ENCODE measurements around the gene TEX52.

The TEX52 gene

GRCh38 chr12:2823483-2823882, 33.4 kb downstream of the TEX52 start:
- Histone ChIP-seq H3K9me3 (ENCODE audit: control insufficient read depth in 1 of 2, low read length in 2 of 2) (no peaks in the 10 kb centered on the region), H3K4me3 (ENCODE audit: low read depth in 1 of 2, low read length in 2 of 2) (no peak overlapping the region), H3K27me3 (ENCODE audit: control insufficient read depth in 1 of 2, insufficient read depth in 2 of 2, low read length in 2 of 2) (no peaks in the 10 kb centered on the region), H3K4me1 (ENCODE audit: control insufficient read depth in 1 of 2, insufficient read depth in 2 of 2, low read length in 2 of 2) (no peaks in the 10 kb centered on the region), H3K36me3 (ENCODE audit: control insufficient read depth in 1 of 2, insufficient read depth in 2 of 2, low read length in 2 of 2) (peaks cover 35 to 94% of the 10 kb centered on the region in 2 donors), H3K9ac (ENCODE audit: low read depth in 1 of 2, low read length in 2 of 2) (no peak overlapping the region), H3K27ac (ENCODE audit: low read depth, low read length) (no peak overlapping the region)

- H3K27me3 ChIP-seq (ENCODE audit: control insufficient read depth in 1 of 2, insufficient read depth in 2 of 2, low read length in 2 of 2), result no peaks in the 10 kb centered on the region
- H3K4me1 ChIP-seq (ENCODE audit: control insufficient read depth in 1 of 2, insufficient read depth in 2 of 2, low read length in 2 of 2), result no peaks in the 10 kb centered on the region
- H3K36me3 ChIP-seq (ENCODE audit: control insufficient read depth in 1 of 2, insufficient read depth in 2 of 2, low read length in 2 of 2), result peaks cover 34 to 79% of the 10 kb centered on the region in 2 donors
- no peak overlapping the region for H3K9ac ChIP-seq (ENCODE audit: low read depth in 1 of 2, low read length in 2 of 2)
- H3K9me3 ChIP-seq (ENCODE audit: control insufficient read depth in 1 of 2, low read length in 2 of 2), result no peaks in the 10 kb centered on the region
- no peak overlapping the region for H3K27ac ChIP-seq (ENCODE audit: low read depth, low read length)
- no peak overlapping the region for H3K4me3 ChIP-seq (ENCODE audit: low read depth in 1 of 2, low read length in 2 of 2)
Measured at GRCh38 chr12:2820432-2820831, 36.4 kb downstream of the TEX52 start.

- Histone ChIP-seq H3K9ac (ENCODE audit: low read depth in 1 of 2, low read length in 2 of 2) (no peak overlapping the region), H3K27ac (ENCODE audit: low read depth, low read length) (no peak overlapping the region), H3K27me3 (ENCODE audit: control insufficient read depth in 1 of 2, insufficient read depth in 2 of 2, low read length in 2 of 2) (no peaks in the 10 kb centered on the region), H3K36me3 (ENCODE audit: control insufficient read depth in 1 of 2, insufficient read depth in 2 of 2, low read length in 2 of 2) (peaks cover 34 to 74% of the 10 kb centered on the region in 2 donors), H3K4me3 (ENCODE audit: low read depth in 1 of 2, low read length in 2 of 2) (no peak overlapping the region), H3K9me3 (ENCODE audit: control insufficient read depth in 1 of 2, low read length in 2 of 2) (no peaks in the 10 kb centered on the region), H3K4me1 (ENCODE audit: control insufficient read depth in 1 of 2, insufficient read depth in 2 of 2, low read length in 2 of 2) (no peaks in the 10 kb centered on the region)
Measured at GRCh38 chr12:2819810-2820209, 37.0 kb downstream of the TEX52 start.

GRCh38 chr12:2813214-2814185, 43.3 kb downstream of the TEX52 start:
- Histone ChIP-seq H3K4me3 (ENCODE audit: low read depth in 1 of 2, low read length in 2 of 2) (peak overlapping the region; percentile 74 to 100), H3K9me3 (ENCODE audit: control insufficient read depth in 1 of 2, low read length in 2 of 2) (no peaks in the 10 kb centered on the region), H3K27me3 (ENCODE audit: control insufficient read depth in 1 of 2, insufficient read depth in 2 of 2, low read length in 2 of 2) (no peaks in the 10 kb centered on the region), H3K4me1 (ENCODE audit: control insufficient read depth in 1 of 2, insufficient read depth in 2 of 2, low read length in 2 of 2) (peaks cover 18 to 20% of the 10 kb centered on the region in 2 donors), H3K9ac (ENCODE audit: low read depth in 1 of 2, low read length in 2 of 2) (peak overlapping the region; percentile 83 to 93), H3K36me3 (ENCODE audit: control insufficient read depth in 1 of 2, insufficient read depth in 2 of 2, low read length in 2 of 2) (peaks cover 11 to 17% of the 10 kb centered on the region in 2 donors), H3K27ac (ENCODE audit: low read depth, low read length) (peak overlapping the region; percentile 98)

- no peaks in the 10 kb centered on the region for H3K27me3 ChIP-seq (ENCODE audit: control insufficient read depth in 1 of 2, insufficient read depth in 2 of 2, low read length in 2 of 2)
- H3K4me3 ChIP-seq (ENCODE audit: low read depth in 1 of 2, low read length in 2 of 2), result peak within 1 kb of the TSS; percentile 74 to 100
- peak within 1 kb of the TSS; percentile 98 for H3K27ac ChIP-seq (ENCODE audit: low read depth, low read length)
- H3K9ac ChIP-seq (ENCODE audit: low read depth in 1 of 2, low read length in 2 of 2), result peak within 1 kb of the TSS; percentile 83 to 93
- peaks cover 18 to 20% of the 10 kb centered on the region in 2 donors for H3K4me1 ChIP-seq (ENCODE audit: control insufficient read depth in 1 of 2, insufficient read depth in 2 of 2, low read length in 2 of 2)
- H3K36me3 ChIP-seq (ENCODE audit: control insufficient read depth in 1 of 2, insufficient read depth in 2 of 2, low read length in 2 of 2), result peaks cover 3 to 7% of the 10 kb centered on the region in 2 donors
- no peaks in the 10 kb centered on the region for H3K9me3 ChIP-seq (ENCODE audit: control insufficient read depth in 1 of 2, low read length in 2 of 2)
Measured at GRCh38 chr12:2812290-2813213, 44.3 kb downstream of the TEX52 start, which contains the start of gene ITFG2. TSS of gene ITFG2 (plus strand) at chr12:2812668. CDS start at chr12:2812761, 93 bp downstream.

- Histone ChIP-seq H3K4me3 (ENCODE audit: low read depth in 1 of 2, low read length in 2 of 2) (peak overlapping the region; percentile 74 to 100), H3K36me3 (ENCODE audit: control insufficient read depth in 1 of 2, insufficient read depth in 2 of 2, low read length in 2 of 2) (peaks cover 0 to 6% of the 10 kb centered on the region in 2 donors), H3K27me3 (ENCODE audit: control insufficient read depth in 1 of 2, insufficient read depth in 2 of 2, low read length in 2 of 2) (no peaks in the 10 kb centered on the region), H3K4me1 (ENCODE audit: control insufficient read depth in 1 of 2, insufficient read depth in 2 of 2, low read length in 2 of 2) (peaks cover 18 to 20% of the 10 kb centered on the region in 2 donors), H3K9me3 (ENCODE audit: control insufficient read depth in 1 of 2, low read length in 2 of 2) (no peaks in the 10 kb centered on the region), H3K9ac (ENCODE audit: low read depth in 1 of 2, low read length in 2 of 2) (peak overlapping the region; percentile 69 to 93), H3K27ac (ENCODE audit: low read depth, low read length) (no peak overlapping the region)
Measured at GRCh38 chr12:2811801-2812200, 45.0 kb downstream of the TEX52 start.

- no peak overlapping the region for H3K27ac ChIP-seq (ENCODE audit: low read depth, low read length)
- H3K4me1 ChIP-seq (ENCODE audit: control insufficient read depth in 1 of 2, insufficient read depth in 2 of 2, low read length in 2 of 2), result peaks cover 2% of the 10 kb centered on the region in 2 donors
- H3K9ac ChIP-seq (ENCODE audit: low read depth in 1 of 2, low read length in 2 of 2), result no peak overlapping the region
- no peaks in the 10 kb centered on the region for H3K27me3 ChIP-seq (ENCODE audit: control insufficient read depth in 1 of 2, insufficient read depth in 2 of 2, low read length in 2 of 2)
- H3K4me3 ChIP-seq (ENCODE audit: low read depth in 1 of 2, low read length in 2 of 2), result no peak overlapping the region
- no peaks in the 10 kb centered on the region for H3K9me3 ChIP-seq (ENCODE audit: control insufficient read depth in 1 of 2, low read length in 2 of 2)
- H3K36me3 ChIP-seq (ENCODE audit: control insufficient read depth in 1 of 2, insufficient read depth in 2 of 2, low read length in 2 of 2), result peaks cover 17 to 43% of the 10 kb centered on the region in 2 donors
Measured at GRCh38 chr12:2806700-2807099, 50.1 kb downstream of the TEX52 start.

- Histone ChIP-seq H3K9ac (ENCODE audit: low read depth in 1 of 2, low read length in 2 of 2) (no peak overlapping the region), H3K27me3 (ENCODE audit: control insufficient read depth in 1 of 2, insufficient read depth in 2 of 2, low read length in 2 of 2) (no peaks in the 10 kb centered on the region), H3K36me3 (ENCODE audit: control insufficient read depth in 1 of 2, insufficient read depth in 2 of 2, low read length in 2 of 2) (peaks cover 30 to 58% of the 10 kb centered on the region in 2 donors), H3K9me3 (ENCODE audit: control insufficient read depth in 1 of 2, low read length in 2 of 2) (no peaks in the 10 kb centered on the region), H3K4me3 (ENCODE audit: low read depth in 1 of 2, low read length in 2 of 2) (no peak overlapping the region), H3K27ac (ENCODE audit: low read depth, low read length) (no peak overlapping the region), H3K4me1 (ENCODE audit: control insufficient read depth in 1 of 2, insufficient read depth in 2 of 2, low read length in 2 of 2) (no peaks in the 10 kb centered on the region)
Measured at GRCh38 chr12:2805143-2805520, 51.7 kb downstream of the TEX52 start.

GRCh38 chr12:2804393-2805142, 52.3 kb downstream of the TEX52 start:
- Histone ChIP-seq H3K4me3 (ENCODE audit: low read depth in 1 of 2, low read length in 2 of 2) (no peak overlapping the region), H3K9ac (ENCODE audit: low read depth in 1 of 2, low read length in 2 of 2) (no peak overlapping the region), H3K4me1 (ENCODE audit: control insufficient read depth in 1 of 2, insufficient read depth in 2 of 2, low read length in 2 of 2) (no peaks in the 10 kb centered on the region), H3K27ac (ENCODE audit: low read depth, low read length) (no peak overlapping the region), H3K36me3 (ENCODE audit: control insufficient read depth in 1 of 2, insufficient read depth in 2 of 2, low read length in 2 of 2) (peaks cover 36 to 64% of the 10 kb centered on the region in 2 donors), H3K27me3 (ENCODE audit: control insufficient read depth in 1 of 2, insufficient read depth in 2 of 2, low read length in 2 of 2) (no peaks in the 10 kb centered on the region), H3K9me3 (ENCODE audit: control insufficient read depth in 1 of 2, low read length in 2 of 2) (no peaks in the 10 kb centered on the region)
